CD4-positive, alpha-beta T cell treated with Interleukin-15 for 1 hour (primary cell): ENCODE results near the gene SOX21.
"Not testable (repeated sequence)": the region's sequence is repeated elsewhere in the genome, so short reads cannot be mapped to it uniquely, and the experiment has no call there.

ENCODE experiments used
- DNase-seq: peaks from one replicate; pipeline ENCODE4 v3.0.0-alpha.2; 2020

SOX21 gene

DNA sequence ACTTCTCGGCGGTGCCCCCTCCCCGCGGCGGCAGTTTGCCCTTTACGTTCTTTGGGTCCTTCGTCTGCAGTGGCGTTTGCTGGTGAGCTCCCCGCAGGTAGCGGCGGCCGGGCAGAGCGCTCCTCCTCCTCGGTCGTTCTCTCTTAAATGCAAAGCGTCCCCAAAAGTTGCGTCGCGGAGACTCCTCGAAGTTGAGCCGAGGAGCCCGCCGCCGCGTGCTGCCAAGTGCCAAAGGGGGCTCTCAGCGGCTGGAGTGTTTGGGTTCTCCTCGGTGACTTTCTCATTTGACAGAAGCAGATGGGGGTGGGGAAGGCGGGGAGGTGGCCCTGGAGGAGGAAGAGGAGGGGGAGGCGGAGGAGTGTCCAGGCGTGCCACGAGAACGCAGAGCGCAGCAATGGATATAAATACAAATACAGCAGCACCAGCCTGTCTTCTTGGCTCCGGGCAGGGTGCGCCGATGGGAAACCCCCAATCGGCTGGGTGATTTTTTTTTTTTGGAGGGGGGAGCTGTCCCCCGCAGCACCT, at the start of gene SOX21:
Gene SOX21, minus strand, starts transcription at position 259 of the 525 bp plus-strand sequence. CDS start 496 bp downstream, outside the sequence.
- DNase-seq, result no peak

DNA sequence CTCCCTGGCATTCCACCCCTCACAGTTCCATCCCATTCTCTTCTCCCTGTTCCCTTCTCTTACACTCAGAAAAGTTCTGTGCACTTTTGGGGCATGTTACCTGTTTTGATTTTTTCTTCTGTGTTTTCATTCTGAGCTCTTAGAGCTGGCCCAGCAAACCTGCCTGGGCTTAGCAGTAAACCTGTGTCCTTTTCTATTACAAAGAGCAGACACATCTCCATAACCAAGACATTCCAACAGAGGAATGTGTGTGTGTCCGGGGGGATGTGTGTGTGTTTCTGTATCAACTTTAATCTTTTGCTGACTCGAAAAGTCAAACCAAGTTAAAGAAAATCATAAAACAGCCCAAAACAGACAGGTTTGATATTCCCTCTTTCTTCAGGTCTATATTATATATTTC, 49.1 kb upstream of the SOX21 start:
- no peak for DNase-seq

DNA sequence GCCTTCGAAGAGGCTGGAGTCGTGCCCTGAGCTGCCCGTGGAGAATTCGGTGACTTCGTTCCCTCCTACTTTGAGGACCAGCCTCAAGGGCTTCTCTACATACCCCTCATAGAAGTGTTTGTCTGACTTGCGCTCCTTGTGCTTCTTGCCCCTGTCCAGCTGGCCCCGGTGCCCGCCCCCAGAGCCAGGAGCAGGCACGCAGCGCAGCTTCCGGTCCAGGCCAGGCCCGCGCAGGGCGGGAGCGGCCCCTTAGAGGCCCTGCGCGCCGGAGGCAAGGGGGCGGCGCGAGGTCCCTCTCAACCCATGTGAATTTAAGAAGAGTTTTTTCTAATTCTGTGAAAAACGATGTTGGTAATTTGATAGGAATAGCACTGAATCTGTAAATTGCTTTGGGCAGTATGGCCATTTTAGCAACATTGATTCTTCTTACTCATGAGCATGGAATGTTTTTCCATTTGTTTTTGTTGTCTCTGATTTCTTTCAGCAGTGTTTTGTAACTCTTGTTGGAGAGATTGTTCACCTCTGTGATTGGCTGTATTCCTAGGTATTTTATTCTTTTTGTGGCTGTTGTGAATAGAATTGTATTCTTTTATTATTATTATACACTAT, 46.9 kb upstream of the SOX21 start:
- no peak for DNase-seq

DNA sequence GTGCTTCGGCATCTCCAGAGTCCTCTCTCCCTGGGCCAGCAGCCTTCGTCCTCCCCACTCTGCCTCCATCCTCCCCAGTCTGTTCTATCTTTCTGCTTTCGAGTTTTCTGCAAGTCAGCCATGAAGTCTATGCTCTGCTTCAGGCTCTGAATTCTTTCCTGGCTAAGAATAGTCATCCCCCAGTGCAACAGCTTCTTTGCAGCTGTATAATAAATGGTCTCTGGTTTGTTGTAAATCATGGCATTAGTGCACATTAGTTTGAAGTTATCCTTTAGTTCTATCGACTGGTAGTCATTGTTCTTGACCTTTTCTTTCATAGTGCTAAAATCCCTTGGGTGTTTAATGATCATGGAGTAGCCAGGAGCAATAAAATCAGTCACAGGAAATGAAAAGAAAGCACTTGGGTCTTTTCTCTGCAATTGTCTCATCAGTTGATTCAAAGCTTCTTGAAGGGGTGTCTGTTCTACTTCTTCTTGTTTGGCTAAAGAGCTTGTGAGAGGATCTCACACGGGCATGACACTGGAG, 46.2 kb upstream of the SOX21 start:
- DNase-seq, result no peak

DNA sequence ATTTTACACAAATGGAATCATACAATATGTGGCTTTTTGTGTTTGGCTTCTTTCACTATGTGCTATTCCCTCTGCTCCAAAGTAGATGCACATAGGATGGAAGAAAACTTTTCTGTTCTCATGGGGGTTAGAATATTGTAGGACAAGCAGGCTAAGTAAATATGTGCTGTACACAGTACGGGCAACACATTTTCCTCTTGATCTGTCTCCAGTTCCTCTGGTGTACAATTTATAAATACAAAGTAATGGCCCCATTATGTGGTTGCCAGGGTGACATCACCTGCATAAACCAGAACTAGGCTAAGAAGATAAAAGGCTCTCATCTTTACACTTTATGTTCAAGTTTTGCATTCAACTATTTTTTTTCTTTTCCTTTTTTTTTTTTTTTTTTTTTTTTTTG, 41.0 kb upstream of the SOX21 start:
- DNase-seq, result no peak

DNA sequence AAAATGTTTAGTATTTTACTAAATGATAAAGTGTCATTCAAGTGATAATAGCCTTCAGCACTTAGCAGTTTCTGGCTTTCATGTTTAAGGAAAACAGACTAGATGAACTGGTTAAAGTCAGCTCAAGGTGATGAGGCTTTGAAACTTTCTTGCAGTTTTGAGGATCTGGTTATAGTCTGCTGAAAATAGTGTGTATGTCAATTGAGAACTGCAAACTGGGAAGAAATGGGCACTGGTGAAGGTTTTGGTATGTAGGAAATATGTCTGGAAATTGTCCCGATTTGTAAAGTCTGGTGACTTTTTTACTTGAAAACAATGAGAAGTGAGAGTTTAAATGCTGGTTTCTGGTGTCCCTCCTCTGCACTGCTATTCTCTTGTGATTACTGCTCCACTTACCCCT, 36.8 kb upstream of the SOX21 start:
- DNase-seq, result no peak

DNA sequence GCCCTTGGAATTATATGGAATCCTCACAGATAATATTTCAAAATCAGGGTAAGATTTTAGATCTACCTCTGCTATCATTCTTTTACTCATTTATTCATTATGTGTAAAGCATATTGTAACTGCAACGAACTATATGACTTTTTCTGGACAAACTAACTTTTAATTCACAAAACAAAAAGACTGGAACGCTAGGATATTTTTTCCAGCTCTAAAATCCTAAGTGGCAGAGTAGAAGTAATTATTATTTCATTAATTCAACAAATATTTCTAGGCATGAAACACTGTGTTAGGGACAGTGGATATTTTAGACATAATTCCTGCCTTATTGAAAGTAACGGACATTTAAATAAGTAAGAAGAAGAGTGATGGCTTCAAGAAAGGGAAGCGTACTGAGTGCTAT, 26.9 kb upstream of the SOX21 start:
- no peak for DNase-seq

DNA sequence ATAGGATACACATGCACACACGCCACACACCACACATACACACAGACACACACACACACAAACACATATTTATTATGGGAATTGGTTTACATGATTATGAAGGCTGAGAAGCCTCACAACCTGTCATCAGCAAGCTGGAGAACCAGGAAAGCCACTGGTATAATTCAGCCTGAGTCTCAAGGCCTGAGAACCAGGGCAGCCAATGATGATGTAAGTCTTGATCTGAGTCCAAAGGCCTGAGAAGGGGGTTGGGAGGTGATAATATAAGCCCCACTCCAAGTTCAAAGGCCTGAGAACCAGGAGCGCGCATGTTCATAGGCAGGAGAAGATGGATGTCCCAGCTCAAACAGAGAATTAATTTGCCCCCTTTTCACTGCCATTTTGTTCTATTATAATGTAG, 18.7 kb upstream of the SOX21 start:
- DNase-seq, result no peak

DNA sequence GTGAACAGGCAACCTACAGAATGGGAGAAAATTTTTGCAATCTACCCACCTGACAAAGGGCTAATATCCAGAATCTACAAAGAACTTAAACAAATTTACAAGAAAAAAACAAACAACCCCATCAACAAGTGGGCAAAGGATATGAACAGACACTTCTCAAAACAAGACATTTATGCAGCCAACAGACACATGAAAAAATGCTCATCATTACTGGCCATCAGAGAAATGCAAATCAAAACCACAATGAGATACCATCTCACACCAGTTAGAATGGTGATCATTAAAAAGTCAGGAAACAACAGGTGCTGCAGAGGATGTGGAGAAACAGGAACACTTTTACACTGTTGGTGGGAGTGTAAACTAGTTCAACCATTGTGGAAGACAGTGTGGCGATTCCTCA, 17.6 kb upstream of the SOX21 start:
- DNase-seq, result not testable (repeated sequence)

DNA sequence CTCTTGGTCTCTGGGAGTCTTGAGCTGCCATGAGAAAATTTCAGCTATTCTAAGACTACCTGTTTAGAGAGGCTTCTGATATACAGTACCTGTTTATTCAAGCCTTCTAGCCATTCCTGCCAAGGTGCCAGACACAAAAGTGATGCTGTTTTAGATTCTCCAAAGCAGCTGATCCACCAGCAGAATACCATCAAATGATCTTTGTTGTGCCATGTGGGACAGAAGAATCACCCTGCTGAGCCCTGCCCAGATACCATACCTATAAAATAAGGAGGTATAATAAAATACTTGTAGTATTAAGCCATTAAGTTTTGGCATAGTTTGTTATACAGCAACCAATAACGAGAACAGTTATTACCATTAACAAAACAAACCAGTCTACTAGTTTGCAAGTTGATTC, 14.1 kb upstream of the SOX21 start:
- no peak for DNase-seq

DNA sequence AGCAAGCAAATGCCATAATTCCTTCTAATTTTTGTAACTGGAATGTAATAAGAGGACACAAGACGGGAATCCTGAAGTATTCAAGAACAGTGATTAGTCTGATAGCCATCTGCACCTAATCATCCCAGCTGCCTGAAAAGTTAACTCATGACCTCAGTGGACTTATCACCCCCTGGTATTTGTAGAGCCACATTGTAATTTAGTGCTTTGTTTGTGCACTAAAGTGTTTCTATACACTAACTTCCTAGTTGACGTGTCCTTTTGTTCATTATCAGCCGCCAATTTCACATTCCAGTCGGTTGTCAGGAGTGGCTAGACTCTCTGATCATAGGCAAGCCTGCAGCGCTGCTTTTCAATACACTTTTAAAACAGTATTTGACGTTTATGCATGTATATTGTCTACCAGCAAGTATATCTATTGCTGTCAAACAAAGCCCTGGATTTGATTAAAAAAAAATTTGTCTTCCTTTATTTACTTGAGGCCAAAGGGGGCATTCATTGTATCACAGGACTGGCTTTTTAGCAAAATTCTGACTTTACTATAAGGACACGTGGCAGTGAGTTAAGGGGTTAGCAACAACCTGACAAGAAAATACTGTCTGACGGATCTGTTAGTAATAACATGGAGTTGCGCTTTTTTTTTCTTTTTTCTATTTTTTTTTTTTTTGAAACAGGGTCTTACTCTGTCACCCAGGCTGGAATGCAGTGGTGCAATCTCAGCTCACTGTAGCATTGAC, 10.4 kb upstream of the SOX21 start:
- DNase-seq, result no peak

DNA sequence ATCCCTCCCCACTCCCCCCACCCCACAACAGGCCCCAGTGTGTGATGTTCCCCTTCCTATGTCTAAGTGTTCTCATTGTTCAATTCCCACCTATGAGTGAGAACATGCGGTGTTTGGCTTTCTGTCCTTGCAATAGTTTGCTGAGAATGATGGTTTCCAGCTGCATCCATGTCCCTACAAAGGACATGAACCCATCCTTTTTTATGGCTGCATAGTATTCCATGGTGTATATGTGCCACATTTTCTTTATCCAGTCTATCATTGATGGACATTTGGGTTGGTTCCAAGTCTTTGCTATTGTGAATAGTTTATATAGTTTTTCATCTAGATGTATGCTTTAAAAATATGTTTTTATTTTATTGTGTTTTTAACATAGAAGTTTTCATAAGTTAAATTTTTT, 6.4 kb upstream of the SOX21 start:
- not testable (repeated sequence) for DNase-seq

DNA sequence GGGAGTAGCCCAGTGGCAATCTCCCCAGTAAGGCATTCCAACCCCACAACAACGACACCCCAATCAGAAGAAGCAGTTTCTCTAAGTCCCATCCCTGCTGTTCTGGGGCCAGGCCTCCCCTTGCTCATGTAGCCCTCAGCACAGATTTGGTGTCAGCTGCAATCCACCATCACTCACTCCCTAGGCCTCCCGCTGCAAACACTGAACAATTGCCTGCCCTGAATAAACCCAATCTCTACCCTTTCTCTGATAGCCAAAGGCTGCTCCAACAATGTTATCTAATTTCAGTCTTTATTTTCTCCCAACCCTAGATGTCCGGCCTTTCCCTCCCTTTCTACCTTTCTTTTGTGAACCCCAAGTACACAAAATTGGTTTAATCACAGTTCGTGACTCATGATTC, 5.6 kb upstream of the SOX21 start:
- no peak for DNase-seq

DNA sequence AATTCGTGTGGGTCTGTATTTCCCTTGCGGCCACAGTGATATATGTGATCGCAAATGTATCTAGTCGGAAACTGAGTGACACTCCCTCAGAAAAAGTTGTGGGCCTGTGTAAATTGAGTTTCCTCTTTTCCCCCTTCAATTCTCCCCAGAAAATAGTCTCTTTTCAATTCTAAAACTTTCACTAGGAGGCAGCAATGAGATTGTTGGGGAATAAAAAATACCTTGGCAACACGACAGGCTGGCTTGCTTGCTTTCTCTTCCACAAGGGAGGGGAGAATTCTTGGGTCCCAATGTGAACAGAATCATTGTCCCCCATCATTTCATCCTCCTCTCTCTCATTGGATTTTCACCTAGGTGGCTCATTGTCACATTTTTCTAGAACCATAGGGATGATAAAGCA, 3.7 kb upstream of the SOX21 start:
- DNase-seq, result no peak

DNA sequence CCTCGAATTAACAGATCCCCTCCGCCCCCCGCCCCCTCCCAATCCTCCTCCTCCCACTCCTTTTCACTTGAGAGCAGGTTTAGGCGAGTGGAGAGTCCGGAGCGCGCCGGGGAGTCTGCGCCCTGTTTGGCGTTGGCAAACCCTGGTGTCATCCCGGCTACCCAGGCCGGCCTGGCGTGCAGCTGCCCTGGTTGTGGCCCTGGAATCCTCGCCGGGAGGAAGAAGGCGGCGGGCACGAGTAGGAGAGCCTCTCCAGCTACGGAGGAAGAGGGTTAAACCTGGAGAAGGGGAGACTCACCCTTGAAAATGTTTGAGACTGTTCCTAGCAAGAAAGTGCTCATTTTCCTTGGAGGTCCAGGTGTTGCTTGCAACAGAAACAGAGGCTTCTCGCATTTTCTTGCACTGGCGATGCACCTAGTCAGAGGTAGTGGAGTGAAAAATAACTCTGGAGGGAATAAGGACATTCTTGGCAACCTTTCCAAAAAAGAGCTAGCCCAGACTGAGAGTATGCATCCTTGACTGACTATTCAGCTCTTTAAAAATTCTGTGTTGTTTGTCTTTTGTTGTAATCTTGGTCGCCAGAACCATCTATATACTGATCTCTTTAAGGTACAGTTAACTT, 1.3 kb upstream of the SOX21 start:
- DNase-seq, result no peak

DNA sequence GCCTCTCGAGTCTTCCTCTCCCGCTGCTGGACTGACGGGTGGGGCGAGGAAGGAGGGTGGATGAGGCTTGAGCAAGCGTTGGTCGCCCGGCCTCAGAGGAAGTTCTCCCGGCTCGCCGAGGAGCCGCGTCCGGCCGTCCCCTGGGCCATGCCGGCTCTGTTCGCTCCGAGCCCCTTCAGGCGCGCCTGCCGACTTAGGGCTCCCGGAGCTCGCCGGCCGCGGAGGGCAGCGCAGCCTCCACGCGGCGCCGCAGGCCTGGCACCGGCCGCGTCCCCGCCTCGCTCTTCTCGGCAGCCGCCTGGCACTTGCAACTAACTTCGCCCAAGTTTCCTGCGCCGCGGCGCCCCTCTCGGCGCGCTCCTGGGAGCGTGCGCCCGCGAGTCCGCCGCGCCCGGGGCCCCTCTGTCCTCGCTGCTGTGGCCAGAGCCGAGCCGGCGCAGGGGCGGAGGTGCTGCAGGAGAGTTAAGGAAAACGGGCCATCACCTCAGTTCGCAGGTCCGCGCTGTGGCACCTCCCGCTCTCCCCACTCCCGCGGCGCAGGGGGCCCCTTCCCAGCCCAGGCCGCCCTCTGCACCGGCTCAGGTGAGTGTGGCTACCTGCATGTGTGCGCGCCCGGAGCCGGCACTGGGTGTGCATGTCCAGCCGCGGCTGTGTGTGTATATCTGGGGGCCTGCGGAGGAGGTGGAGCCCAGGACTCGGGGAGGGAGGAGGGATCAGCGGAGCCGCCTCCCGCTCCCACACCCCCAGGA, 641 bp upstream of the SOX21 start:
- DNase-seq, result no peak

DNA sequence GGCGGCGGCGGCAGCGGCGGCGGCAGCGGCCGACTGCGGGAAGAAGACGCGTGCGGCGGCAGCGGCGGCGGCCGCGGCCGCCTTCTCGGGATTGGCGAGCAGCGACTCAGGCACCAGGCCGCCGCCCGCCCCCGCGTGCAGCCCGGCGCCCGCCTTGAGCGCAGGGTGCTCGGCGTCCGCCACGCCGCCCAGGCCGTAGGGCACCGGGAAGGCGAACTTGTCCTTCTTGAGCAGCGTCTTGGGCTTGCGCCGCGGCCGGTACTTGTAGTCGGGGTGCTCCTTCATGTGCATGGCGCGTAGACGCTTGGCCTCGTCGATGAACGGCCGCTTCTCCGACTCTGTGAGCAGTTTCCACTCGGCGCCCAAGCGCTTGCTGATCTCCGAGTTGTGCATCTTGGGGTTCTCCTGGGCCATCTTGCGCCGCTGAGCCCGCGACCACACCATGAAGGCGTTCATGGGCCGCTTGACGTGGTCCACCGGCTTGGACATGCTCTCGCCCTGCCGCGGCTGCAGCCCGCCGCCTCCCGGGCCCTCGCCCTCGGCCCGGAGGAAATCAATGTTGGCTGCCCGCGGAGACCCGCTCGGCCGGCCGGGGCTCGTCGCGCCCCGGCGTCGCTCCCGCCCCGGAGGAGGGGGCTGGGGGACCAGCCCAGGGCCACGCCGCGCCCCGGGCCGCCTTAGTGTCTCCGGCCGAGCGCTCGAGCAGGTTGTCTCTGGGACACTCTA, 621 bp downstream of the SOX21 start:
- no peak for DNase-seq

DNA sequence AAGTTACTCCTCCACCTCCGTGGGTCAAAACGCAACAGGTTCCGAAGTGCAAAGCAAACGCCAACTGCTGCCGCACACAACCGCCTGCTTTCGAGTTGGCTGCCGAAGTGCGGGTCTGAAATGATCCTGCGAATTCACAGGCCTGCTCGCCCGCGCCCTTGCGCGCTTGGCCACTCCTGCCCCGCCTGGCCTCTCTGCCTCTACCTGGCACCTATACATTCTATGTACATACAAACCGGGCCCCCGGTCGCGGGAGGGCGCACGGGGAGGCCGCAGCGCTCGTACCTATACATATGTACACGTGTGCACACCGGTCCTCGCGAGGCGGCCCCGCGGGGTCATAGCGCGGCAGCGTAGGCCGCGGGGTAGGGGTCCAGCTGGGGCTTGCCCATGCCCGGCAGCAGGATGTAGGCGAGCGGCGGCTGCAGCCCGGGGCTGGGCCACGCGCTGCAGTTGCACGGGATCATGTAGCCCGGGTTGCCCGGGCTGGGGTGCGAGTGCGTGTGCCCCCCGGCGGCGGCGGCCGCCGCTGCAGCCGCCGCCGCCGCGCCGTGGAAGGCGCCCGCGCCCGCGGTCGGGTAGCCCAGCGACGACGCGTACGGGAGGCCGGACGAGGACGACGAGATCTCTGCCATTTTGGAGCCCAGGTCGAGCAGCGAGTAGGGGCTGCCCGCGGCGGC, 1.3 kb downstream of the SOX21 start:
- DNase-seq, result no peak

DNA sequence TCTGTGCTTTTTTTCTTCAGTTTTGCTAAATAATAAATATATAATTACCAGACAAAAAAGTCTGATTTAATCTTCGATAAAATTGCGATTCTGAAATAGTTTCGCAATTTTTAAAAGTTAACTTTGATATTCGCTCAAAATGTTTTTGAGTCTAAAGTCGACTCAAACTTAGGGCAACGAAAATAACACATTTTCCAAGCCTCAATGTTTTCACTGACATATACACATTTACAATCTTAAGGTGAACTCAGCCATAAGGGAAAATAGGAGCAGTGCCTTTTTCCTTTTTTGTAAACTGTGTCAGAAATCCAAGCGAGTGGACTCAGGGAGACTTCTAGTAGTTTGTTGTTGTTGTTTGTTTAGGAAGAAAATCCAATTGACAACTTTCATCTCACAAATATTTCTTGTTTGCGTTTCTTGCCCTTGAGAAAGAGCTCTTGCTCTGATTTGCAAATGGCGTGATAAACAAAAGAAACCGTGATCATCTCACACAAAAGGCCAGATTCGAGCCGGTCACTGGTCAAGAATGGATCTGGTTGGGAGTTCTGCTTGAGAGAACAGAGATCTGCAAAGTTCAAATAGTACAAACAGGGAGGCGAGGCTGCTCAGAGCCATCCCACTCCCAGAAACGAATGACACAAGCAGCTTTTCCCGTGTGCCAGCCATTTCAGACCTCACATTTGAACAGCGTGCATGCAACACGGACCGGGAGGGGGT, 2.1 kb downstream of the SOX21 start:
- no peak for DNase-seq

DNA sequence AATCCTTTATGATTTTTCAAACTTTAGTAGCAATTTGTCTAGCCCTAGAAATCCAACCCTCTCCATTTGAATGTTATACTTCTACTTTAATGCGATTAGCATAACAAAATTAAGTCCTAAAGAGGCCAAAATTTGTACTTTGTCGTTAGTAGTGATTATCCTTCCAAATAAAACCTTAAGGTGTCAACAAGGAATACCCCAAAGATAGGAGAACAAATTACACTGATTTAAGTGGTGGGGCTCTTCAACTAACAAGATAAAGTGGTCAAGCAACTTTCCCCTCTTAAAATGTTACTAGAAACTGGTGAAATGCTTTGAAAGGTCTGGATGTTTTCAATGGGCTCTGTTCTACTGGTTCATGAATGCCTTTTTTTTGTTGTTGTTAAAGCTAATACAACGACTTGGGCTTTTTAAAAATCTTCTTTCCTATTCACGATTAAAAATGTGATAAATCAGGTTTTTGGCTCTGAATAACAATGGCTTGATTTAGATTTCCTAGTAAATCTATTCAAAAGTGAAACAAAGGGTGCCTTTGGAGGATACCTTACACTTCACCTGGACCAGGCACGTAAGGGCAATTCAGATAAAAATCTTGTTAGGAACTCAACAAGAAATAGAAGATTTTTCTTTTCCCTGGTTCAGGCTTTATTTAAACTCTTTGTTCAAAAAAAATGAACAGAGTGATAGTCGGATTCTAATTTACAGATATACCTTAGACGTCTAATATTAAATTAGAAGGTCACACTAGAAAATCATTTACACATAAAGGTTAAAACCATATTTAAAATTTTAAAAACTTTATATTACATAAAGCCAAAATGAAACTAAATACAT, 3.1 kb downstream of the SOX21 start:
- no peak for DNase-seq
